ENCODE data around the gene RAD50.

- TF ChIP-seq BACH2 (CRISPR knock-in tag; IDR thresholded peaks at IDR 0.05; ENCODE audit: borderline replicate concordance), result no peak
- TF ChIP-seq ZC3H10 (CRISPR knock-in tag; IDR thresholded peaks at IDR 0.05), result no peak
These were observed 848 bp downstream of the RAD50 start for GRCh38 chr5:132557478-132558172.

Measured in SK-N-SH treated with all-trans-retinoic acid at 6 μM for 48 hours (cell line).